A549 (cell line): ENCODE measurements around the gene REPS2. TPM values are rescaled to one million over a fixed set of nuclear protein-coding genes. Genes with fewer than 3 reads are reported as not detected.
"Not testable (repeated sequence)": the region's sequence is repeated elsewhere in the genome, so short reads cannot be mapped to it uniquely, and the experiment has no call there.

ENCODE experiments used
- ATAC-seq, 2 experiments: fragments of 200-7000 bp in 1 of 2; fragments of >200 bp in 1 of 2; cut with Nextera tagmentation in 1 of 2; cut with Tn5 transposase in 1 of 2; 3 replicates each; pipeline versions ENCODE4 v1.8.0 to v1.9.1; 2018 to 2020; ENCODE audit warnings: mild to moderate bottlenecking in 1 of 2, moderate library complexity in 1 of 2
- CTCF ChIA-PET: fragments of 300-600 bp; sonication (Branson Sonifier 250); formaldehyde crosslinking; extraction: SDS; loops from one replicate; lab custom pipeline; 2021; ENCODE audit warnings: antibody characterized with exemption, inconsistent platforms; lab: Yijun Ruan, JAX
- POLR2A ChIA-PET: fragments of 350-600 bp; formaldehyde crosslinking; extraction: SDS; loops from one replicate; lab custom pipeline; 2021; ENCODE audit warnings: antibody characterized with exemption, inconsistent platforms; lab: Yijun Ruan, JAX
- DNase-seq, 2 experiments: peaks; one replicate each; pipeline versions ENCODE4 v3.0.0 to v3.0.0-alpha.2; 2011 to 2016; ENCODE audit warnings: low read depth in 1 of 2, low spot score in 1 of 2
- FAIRE-seq: peaks from 2 replicates; lab custom pipeline; 2011; peaks lifted over from hg19 to GRCh38; lab: Jason Lieb, UNC
- H3K27ac ChIP-seq, 2 experiments: fragments of >200 bp; sonication (Bioruptor Twin); formaldehyde crosslinking; 3 replicates each; pipeline ENCODE4 v1.5.1; 2016 to 2017
- H3K4me1 ChIP-seq: fragments of >200 bp; sonication (Bioruptor Twin); formaldehyde crosslinking; 3 replicates; pipeline ENCODE4 v1.6.1; 2016
- H3K4me2 ChIP-seq: fragments of >200 bp; sonication (Bioruptor Twin); formaldehyde crosslinking; 3 replicates; pipeline ENCODE4 v1.6.1; 2016
- H3K4me3 ChIP-seq: fragments of >200 bp; sonication (Bioruptor Twin); formaldehyde crosslinking; 3 replicates; pipeline ENCODE4 v1.5.1; 2016
- H3K9me3 ChIP-seq: fragments of >200 bp; sonication (Bioruptor Twin); formaldehyde crosslinking; 3 replicates; pipeline ENCODE4 v1.6.1; 2016
- ATOH8 ChIP-seq: fragments of 250-450 bp; sonication (Bioruptor Pico); IDR thresholded peaks from 2 replicates; pipeline ENCODE4 v1.5.0; 2020; ENCODE audit warnings: low read depth, mild to moderate bottlenecking, moderate library complexity
- CBX8 ChIP-seq: fragments of 200-600 bp; sonication (generic); IDR thresholded peaks from 2 replicates; pipeline ENCODE4 v1.6.1; 2016
- CEBPB ChIP-seq, 2 experiments: fragments of >200 bp in 1 of 2; sonication (Bioruptor Twin) in 1 of 2; formaldehyde crosslinking in 1 of 2; IDR thresholded peaks; 2 replicates each; pipeline ENCODE4 v1.6.1; 2012 to 2016
- CHD4 ChIP-seq: fragments of 200-600 bp; sonication (generic); IDR thresholded peaks from 2 replicates; pipeline ENCODE4 v1.6.1; 2016; ENCODE audit warnings: antibody characterized with exemption, mild to moderate bottlenecking, borderline replicate concordance
- EHF ChIP-seq: fragments of 250-450 bp; sonication (Bioruptor Pico); IDR thresholded peaks from 2 replicates; pipeline ENCODE4 v1.5.0; 2020; ENCODE audit warnings: mild to moderate bottlenecking
- EHMT2 ChIP-seq: fragments of 200-600 bp; sonication (generic); IDR thresholded peaks from 2 replicates; pipeline ENCODE4 v1.6.1; 2016; ENCODE audit warnings: antibody characterized with exemption, low read depth, mild to moderate bottlenecking, moderate library complexity
- EP300 ChIP-seq, 2 experiments: fragments of >200 bp; sonication (Bioruptor Twin); formaldehyde crosslinking; IDR thresholded peaks; 2 replicates in 1 of 2; 3 replicates in 1 of 2; pipeline ENCODE4 v1.6.1; 2016 to 2017
- FOSB ChIP-seq: fragments of 250-450 bp; sonication (Bioruptor Pico); IDR thresholded peaks from 2 replicates; pipeline ENCODE4 v1.5.0; 2020; ENCODE audit warnings: mild to moderate bottlenecking, moderate library complexity
- HMGXB4 ChIP-seq: fragments of 250-450 bp; sonication (Bioruptor Pico); IDR thresholded peaks from 2 replicates; pipeline ENCODE4 v1.5.0; 2021; ENCODE audit warnings: mild to moderate bottlenecking, moderate library complexity, borderline replicate concordance
- HOXB13 ChIP-seq: fragments of 250-450 bp; sonication (Bioruptor Pico); IDR thresholded peaks from 2 replicates; pipeline ENCODE4 v1.5.0; 2020; ENCODE audit warnings: low read depth, mild to moderate bottlenecking, moderate library complexity
- HOXB5 ChIP-seq: fragments of 250-450 bp; sonication (Bioruptor Pico); IDR thresholded peaks from 2 replicates; pipeline ENCODE4 v1.5.0; 2020; ENCODE audit warnings: mild to moderate bottlenecking, moderate library complexity
- KDM5A ChIP-seq: fragments of 200-600 bp; sonication (generic); IDR thresholded peaks from 2 replicates; pipeline ENCODE4 v1.6.1; 2016; ENCODE audit warnings: antibody characterized with exemption, mild to moderate bottlenecking
- MYC ChIP-seq: IDR thresholded peaks from 2 replicates; pipeline ENCODE4 v1.6.1; 2012; ENCODE audit warnings: mild to moderate bottlenecking, inconsistent platforms, low read length, improper control_type of control experiment, borderline replicate concordance
- POLR2AphosphoS2 ChIP-seq: conservative IDR thresholded peaks from 2 replicates; pipeline ENCODE4 v1.6.1; 2012; ENCODE audit warnings: low read length, improper control_type of control experiment, inconsistent platforms
- RARB ChIP-seq: fragments of 250-450 bp; sonication (Bioruptor Pico); IDR thresholded peaks from 2 replicates; pipeline ENCODE4 v1.8.0; 2021; ENCODE audit warnings: mild to moderate bottlenecking, moderate library complexity
- RCOR1 ChIP-seq: fragments of 150-350 bp; IDR thresholded peaks from 2 replicates; pipeline ENCODE4 v1.6.1; 2014; ENCODE audit warnings: antibody characterized with exemption, low read length, low read depth
- SMC3 ChIP-seq: fragments of >200 bp; sonication (Bioruptor Twin); formaldehyde crosslinking; IDR thresholded peaks from 3 replicates; pipeline ENCODE4 v1.6.1; 2018; ENCODE audit warnings: inconsistent platforms
- SREBF2 ChIP-seq: fragments of 450-650 bp; IDR thresholded peaks from 2 replicates; pipeline ENCODE4 v1.6.1; 2014; ENCODE audit warnings: mild to moderate bottlenecking, moderate library complexity
- TFCP2L1 ChIP-seq: fragments of 250-450 bp; sonication (Bioruptor Pico); IDR thresholded peaks from 2 replicates; pipeline ENCODE4 v1.5.0; 2021; ENCODE audit warnings: mild to moderate bottlenecking
- TP53 ChIP-seq: fragments of 250-450 bp; sonication (Bioruptor Pico); IDR thresholded peaks from 2 replicates; pipeline ENCODE4 v1.5.0; 2021; ENCODE audit warnings: mild to moderate bottlenecking, moderate library complexity
- ZFP36 ChIP-seq: fragments of 450-650 bp; IDR thresholded peaks from 2 replicates; pipeline ENCODE4 v1.6.1; 2014; ENCODE audit warnings: borderline replicate concordance; ENCODE audit not compliant: partially characterized antibody
- WGBS: methylation state at CpG from one replicate; pipeline ENCODE4 v1.1.6; 2017; ENCODE audit errors: missing lambda C conversion rate; 5-methylcytosine and 5-hydroxymethylcytosine counted together
- polyA plus RNA-seq, 4 experiments: library from polyadenylated mRNA; depleted of rRNA in 3 of 4; stranded (reverse); fragments of >200 nt; fragmentation: RNase III in 1 of 4; extraction: RNeasy Plus Mini Kit Qiagen cat#74134 plus additional on column Dnase treatment in 1 of 4; gene quantifications; 2 replicates in 3 of 4; 3 replicates in 1 of 4; pipeline ENCODE4 v1.2.3, GENCODE V29; 2011 to 2017
- TF ChIP-seq, protein P1 (sequence below): fragments of >200 bp; sonication (Bioruptor Twin); formaldehyde crosslinking; IDR thresholded peaks from 2 replicates; pipeline ENCODE4 v1.6.1; 2016
- TF ChIP-seq, protein P2 (sequence below): fragments of 200-600 bp; sonication (generic); IDR thresholded peaks from 2 replicates; pipeline ENCODE4 v1.6.1; 2016; ENCODE audit warnings: antibody characterized with exemption, mild to moderate bottlenecking, moderate library complexity

The REPS2 gene
- polyA plus RNA-seq, 2 of the 4 experiments (the other 2 are of a cell fraction), result 0.17 to 0.76 TPM

GRCh38 chrX:16958356-16958755, 11.9 kb downstream of the REPS2 start:
- H3K4me1 ChIP-seq, result peaks cover 10% of the 10 kb centered on the region
- H3K4me3 ChIP-seq, result no peak overlapping the region
- FAIRE-seq, result no peak
- POLR2A ChIA-PET, result no interaction called here
- CTCF ChIA-PET, result no interaction called here
- no peak for TF ChIP-seq RARB (CRISPR knock-in tag)
- no peak for TF ChIP-seq SMC3
- no peak for TF ChIP-seq ATOH8 (CRISPR knock-in tag)
- TF ChIP-seq POLR2AphosphoS2, result no peak
- no peak for TF ChIP-seq CHD4
- no peak for TF ChIP-seq ZFP36
- no peak for TF ChIP-seq FOSB (CRISPR knock-in tag)
- no peak for TF ChIP-seq EHMT2
- no peak for TF ChIP-seq TFCP2L1
- no peak for TF ChIP-seq HOXB5
- TF ChIP-seq KDM5A, result no peak
- TF ChIP-seq RCOR1, result no peak
- no peak for TF ChIP-seq SREBF2
- no peak for TF ChIP-seq MYC
- no peak for TF ChIP-seq CEBPB (IDR thresholded peaks at IDR 0.05)
- TF ChIP-seq EP300 (IDR thresholded peaks at IDR 0.05), result no peak
- no peak for TF ChIP-seq HOXB13 (CRISPR knock-in tag)
- no peak for TF ChIP-seq TP53 (CRISPR knock-in tag)
- no peak overlapping the region for H3K4me2 ChIP-seq
- no peak for ATAC-seq
- DNase-seq, result no peak
- WGBS, result 9% methylated on average over 2 of the region's 2 CpGs
- no peaks in the 10 kb centered on the region for H3K9me3 ChIP-seq
- no peak overlapping the region for H3K27ac ChIP-seq

GRCh38 chrX:16962661-16963060, 16.2 kb downstream of the REPS2 start:
- H3K4me2 ChIP-seq, ATAC-seq, H3K4me1 ChIP-seq, H3K9me3 ChIP-seq, DNase-seq, H3K27ac ChIP-seq, H3K4me3 ChIP-seq, CTCF ChIA-PET: not testable (repeated sequence)
- POLR2A ChIA-PET, result interaction anchor here (0.6 kb wide), 1 partner anchor 191 kb away, joined by 6 read pairs; no protein-coding TSS in a partner anchor
- FAIRE-seq, result peak; percentile 39
- 63% methylated on average over 4 of the region's 4 CpGs for WGBS

GRCh38 chrX:16963216-16963615, 16.8 kb downstream of the REPS2 start:
- Histone ChIP-seq H3K4me3 (no peak overlapping the region), H3K4me1 (no peaks in the 10 kb centered on the region), H3K27ac (no peak overlapping the region), H3K4me2 (no peak overlapping the region), H3K9me3 (no peaks in the 10 kb centered on the region)
- WGBS, result 64% methylated on average over 1 of the region's 1 CpG
- TF ChIP-seq CBX8 (no peak), EHF (CRISPR knock-in tag) (no peak), HMGXB4 (CRISPR knock-in tag) (no peak)
- TF ChIP-seq, protein P1, sequence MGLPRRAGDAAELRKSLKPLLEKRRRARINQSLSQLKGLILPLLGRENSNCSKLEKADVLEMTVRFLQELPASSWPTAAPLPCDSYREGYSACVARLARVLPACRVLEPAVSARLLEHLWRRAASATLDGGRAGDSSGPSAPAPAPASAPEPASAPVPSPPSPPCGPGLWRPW, result no peak
- TF ChIP-seq, protein P2, sequence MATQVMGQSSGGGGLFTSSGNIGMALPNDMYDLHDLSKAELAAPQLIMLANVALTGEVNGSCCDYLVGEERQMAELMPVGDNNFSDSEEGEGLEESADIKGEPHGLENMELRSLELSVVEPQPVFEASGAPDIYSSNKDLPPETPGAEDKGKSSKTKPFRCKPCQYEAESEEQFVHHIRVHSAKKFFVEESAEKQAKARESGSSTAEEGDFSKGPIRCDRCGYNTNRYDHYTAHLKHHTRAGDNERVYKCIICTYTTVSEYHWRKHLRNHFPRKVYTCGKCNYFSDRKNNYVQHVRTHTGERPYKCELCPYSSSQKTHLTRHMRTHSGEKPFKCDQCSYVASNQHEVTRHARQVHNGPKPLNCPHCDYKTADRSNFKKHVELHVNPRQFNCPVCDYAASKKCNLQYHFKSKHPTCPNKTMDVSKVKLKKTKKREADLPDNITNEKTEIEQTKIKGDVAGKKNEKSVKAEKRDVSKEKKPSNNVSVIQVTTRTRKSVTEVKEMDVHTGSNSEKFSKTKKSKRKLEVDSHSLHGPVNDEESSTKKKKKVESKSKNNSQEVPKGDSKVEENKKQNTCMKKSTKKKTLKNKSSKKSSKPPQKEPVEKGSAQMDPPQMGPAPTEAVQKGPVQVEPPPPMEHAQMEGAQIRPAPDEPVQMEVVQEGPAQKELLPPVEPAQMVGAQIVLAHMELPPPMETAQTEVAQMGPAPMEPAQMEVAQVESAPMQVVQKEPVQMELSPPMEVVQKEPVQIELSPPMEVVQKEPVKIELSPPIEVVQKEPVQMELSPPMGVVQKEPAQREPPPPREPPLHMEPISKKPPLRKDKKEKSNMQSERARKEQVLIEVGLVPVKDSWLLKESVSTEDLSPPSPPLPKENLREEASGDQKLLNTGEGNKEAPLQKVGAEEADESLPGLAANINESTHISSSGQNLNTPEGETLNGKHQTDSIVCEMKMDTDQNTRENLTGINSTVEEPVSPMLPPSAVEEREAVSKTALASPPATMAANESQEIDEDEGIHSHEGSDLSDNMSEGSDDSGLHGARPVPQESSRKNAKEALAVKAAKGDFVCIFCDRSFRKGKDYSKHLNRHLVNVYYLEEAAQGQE, result no peak
- peak; percentile 84 for FAIRE-seq
- no peak for ATAC-seq
- CTCF ChIA-PET, result no interaction called here
- DNase-seq, result no peak
- POLR2A ChIA-PET, result no interaction called here

GRCh38 chrX:16964976-16965375, 18.5 kb downstream of the REPS2 start:
- FAIRE-seq, H3K9me3 ChIP-seq, H3K4me3 ChIP-seq, H3K4me1 ChIP-seq, CTCF ChIA-PET, DNase-seq, H3K27ac ChIP-seq, H3K4me2 ChIP-seq, ATAC-seq, POLR2A ChIA-PET: not testable (repeated sequence)
- WGBS, result no CpG with 5 or more reads among the region's 32 CpGs
